ENCODE data around the gene MEAK7.

DNA sequence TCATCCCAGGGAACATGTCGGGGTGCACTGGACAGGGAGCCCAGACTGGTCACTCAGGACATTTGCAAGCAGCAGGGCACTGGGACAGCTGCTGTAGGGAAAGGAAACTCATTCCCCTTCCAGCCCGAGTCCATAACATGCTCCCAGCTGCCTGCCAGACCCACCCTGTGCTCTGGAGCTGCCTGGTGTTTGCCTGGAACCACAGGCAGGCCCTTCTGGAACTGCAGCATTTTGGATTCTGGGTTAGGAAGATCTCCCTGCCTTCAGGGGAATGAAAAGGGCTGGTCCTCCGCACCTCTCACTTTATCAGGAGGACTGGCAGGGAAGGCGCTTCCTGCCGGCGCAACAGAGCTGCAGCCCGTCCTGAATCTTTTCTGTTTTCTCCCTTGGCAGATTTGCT, 41.2 kb downstream of the MEAK7 start:
- no peak for TF ChIP-seq POLR2A (IDR thresholded peaks at IDR 0.05)
- TF ChIP-seq, protein P1, sequence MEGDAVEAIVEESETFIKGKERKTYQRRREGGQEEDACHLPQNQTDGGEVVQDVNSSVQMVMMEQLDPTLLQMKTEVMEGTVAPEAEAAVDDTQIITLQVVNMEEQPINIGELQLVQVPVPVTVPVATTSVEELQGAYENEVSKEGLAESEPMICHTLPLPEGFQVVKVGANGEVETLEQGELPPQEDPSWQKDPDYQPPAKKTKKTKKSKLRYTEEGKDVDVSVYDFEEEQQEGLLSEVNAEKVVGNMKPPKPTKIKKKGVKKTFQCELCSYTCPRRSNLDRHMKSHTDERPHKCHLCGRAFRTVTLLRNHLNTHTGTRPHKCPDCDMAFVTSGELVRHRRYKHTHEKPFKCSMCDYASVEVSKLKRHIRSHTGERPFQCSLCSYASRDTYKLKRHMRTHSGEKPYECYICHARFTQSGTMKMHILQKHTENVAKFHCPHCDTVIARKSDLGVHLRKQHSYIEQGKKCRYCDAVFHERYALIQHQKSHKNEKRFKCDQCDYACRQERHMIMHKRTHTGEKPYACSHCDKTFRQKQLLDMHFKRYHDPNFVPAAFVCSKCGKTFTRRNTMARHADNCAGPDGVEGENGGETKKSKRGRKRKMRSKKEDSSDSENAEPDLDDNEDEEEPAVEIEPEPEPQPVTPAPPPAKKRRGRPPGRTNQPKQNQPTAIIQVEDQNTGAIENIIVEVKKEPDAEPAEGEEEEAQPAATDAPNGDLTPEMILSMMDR (IDR thresholded peaks at IDR 0.05) = no peak

Data from testis (tissue), 2 donors.